Left cardiac atrium (tissue), 4 donors: ENCODE data around the gene CST8. TPM values are rescaled to one million over a fixed set of nuclear protein-coding genes. Genes with fewer than 3 reads are reported as not detected.
"Not testable (repeated sequence)": the region's sequence is repeated elsewhere in the genome, so short reads cannot be mapped to it uniquely, and the experiment has no call there.

Source experiments
- ATAC-seq, 2 donors: fragments of 200-7000 bp; cut with Tn5 transposase; one replicate each; pipeline ENCODE4 v1.9.1; 2020; ENCODE audit warnings: mild to moderate bottlenecking in 2 of 2, moderate library complexity in 2 of 2
- DNase-seq: peaks from one replicate; pipeline ENCODE4 v3.0.0-alpha.2; 2020
- intact Hi-C, 2 donors: fragments of 100-400 bp; cut with DNase I; formaldehyde crosslinking; loops; one replicate each; pipeline versions ENCODE4 v1.14.1 to v1.15.1; 2022 to 2023
- total RNA-seq, 2 donors: library from RNA; stranded (reverse); fragmentation: NEBNext Ultra II Directional; extraction: Animal tissue kit (Norgen Biotek cat#: 25700); gene quantifications; one replicate each; pipeline ENCODE4 v1.2.1, GENCODE V29; 2021
- donor health status: DM: no; HTN: yes; CAD: no.
- donor health status: DM: no; HTN: yes; CAD: no; lungs with severe emphysema.
- donor health status: DM: yes; HTN: yes; CAD: no.
- donor health status: Dilated cardiomyopathy.

The CST8 gene
- total RNA-seq, 2 donors from 2014 or later: not detected

DNA sequence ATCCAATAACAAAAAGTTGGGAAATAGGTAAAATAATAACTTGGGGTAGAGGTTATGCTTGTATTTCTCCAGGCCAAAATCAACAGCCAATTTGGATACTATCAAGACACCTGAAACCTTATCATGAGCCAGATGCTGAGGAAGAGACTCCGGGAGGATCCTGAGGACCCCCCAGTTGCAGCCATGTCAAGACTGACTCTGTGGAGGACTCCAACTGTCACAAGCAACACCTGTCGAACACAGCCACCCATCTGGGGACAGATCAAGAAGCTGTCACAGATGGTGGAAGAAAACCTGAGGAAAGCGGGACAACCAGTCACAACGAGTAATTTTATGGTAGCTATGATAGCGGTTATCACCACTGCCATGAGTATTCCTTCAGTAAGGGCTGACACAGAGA lies 18.6 kb upstream of the CST8 start:
- intact Hi-C loops, ATAC-seq, DNase-seq: not testable (repeated sequence)

DNA sequence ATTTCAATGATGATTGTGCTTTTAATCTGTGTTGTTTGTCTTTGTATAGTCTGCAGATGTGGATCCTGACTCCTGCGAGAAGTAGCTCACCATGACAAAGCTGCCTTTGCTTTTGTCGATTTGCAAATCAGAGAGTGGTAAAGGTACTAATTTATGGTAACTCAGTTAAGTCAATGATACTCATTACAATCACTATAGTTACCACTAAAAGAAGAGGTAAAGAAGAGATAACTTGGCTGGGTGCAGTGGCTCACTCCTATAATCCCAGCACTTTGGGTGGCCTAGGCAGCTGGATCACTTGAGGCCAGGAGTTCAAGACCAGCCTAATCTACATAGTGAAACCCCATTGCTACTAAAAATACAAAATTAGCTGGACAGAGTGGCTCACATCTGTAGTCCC lies 17.6 kb upstream of the CST8 start:
- DNase-seq, intact Hi-C loops, ATAC-seq: not testable (repeated sequence)

DNA sequence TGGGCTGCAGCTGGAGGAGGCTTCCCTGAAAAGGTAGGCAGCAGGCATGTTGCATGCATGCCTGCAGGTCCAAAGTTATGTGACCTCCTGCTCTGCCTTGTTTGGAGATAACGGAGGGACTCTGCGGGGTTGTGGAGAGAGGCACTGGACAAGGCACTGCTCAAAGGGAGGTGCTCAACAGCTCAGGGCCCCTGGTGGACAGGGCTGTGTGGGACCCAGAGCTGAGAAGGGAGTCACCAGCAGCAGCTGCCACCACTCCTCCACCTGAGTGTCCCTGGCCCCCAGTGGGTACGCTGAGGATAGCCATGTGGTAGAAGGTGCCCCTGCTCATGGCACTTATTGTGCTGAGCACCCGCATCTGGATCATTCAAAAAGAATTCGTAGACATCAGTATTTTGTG lies 15.5 kb upstream of the CST8 start:
- intact Hi-C loops: no loop called here
- ATAC-seq: no peak

DNA sequence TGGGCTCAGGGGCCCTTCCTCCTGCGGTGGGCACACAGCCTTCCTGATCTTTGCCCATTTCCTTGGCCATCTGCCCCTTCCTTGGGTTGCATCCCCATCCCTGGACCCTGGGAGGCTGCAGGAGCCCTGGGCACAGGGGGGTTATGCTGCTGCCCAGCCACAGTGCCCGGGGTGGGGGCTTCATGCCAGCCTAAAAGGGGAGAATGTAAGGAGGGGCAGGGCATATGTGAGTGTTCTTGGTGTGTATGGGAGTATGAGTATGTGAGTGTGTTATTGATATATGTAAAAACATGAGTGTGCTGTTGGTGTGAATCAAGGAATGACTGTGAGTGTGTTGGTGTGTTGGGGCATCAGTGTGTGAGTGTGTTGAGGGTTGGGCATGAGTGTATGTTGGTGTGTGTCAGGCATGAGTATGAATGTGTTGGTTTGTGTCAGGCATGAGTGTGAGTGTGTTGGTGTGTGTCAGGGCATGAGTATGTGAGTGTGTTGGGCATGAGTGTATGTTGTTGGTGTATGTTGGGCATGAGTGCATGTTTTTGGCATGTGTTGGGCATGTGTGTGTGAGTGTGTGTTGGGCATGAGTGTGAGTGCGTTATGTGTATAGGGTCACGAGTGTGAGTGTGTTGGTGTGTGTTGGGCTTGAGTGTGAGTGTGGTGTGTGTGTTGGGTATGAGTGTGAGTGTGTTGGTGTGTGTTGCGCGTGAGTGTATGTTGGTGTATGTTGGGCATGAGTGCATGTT lies 14.7 kb upstream of the CST8 start:
- intact Hi-C loops: no loop called here
- ATAC-seq (no peak), DNase-seq (no peak)

More for the DNA sequence above, 15.5 kb upstream of the CST8 start:
- DNase-seq: no peak

DNA sequence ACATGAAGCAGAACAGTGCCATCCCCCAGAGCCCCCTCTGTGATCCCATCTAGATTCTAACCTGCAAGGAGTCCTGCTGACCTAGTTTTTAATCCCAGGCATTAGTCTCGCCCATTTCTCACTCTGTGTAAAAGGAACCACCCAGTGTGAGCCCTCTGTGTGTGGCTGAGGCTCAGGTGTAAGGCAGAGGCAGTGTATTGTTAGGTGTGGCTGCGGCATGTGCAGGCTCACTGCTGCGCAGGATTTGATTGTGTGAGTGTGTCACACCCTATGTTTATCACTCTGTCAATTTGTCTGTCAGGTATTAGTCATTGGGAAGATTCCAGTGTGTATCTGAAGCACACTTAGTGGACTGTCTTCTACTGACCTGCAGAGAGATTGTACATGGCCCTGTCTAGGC lies 13.7 kb upstream of the CST8 start:
- DNase-seq (no peak), ATAC-seq (no peak)
- intact Hi-C loops: no loop called here

DNA sequence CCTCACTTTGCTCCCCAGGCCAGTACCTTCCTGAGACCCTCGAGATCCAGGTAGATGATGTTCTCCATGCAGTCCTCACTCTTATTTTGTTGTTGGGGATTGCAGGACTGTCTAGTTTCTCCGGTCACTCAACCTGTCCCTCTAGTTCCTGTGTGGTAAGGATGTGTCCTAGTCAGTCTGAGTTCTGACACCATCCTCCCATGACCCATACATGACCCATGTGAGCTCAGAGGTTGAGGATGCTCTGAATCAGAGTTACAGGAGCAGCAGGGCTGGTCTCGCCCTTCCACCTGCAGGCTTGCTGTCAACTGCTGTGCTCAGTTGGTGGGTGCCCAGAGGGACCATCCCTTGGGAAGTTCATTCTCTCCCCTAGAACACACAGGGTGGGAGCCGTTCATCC lies 11.9 kb upstream of the CST8 start:
- ATAC-seq (no peak), DNase-seq (no peak)
- intact Hi-C loops: no loop called here

DNA sequence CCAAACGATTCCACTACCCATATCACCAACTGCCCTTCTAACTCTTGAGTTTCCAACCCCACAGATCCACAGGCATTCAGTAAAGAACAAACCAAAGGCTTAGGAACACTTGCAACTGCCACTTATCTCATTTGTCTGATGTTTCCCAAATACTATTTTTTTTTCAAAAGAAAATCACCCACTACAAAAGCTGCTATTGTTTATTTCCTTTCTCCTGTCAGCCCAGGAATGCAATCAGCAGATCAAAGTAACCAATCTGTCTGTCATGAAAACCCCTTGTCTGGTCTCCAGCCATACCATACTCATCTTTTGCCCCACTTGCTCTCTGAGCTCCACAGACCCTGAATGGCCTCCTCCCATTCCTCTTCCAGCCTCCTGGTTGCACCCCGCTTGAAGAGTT lies 8.8 kb upstream of the CST8 start:
- ATAC-seq (no peak), DNase-seq (no peak)
- intact Hi-C loops: no loop called here

DNA sequence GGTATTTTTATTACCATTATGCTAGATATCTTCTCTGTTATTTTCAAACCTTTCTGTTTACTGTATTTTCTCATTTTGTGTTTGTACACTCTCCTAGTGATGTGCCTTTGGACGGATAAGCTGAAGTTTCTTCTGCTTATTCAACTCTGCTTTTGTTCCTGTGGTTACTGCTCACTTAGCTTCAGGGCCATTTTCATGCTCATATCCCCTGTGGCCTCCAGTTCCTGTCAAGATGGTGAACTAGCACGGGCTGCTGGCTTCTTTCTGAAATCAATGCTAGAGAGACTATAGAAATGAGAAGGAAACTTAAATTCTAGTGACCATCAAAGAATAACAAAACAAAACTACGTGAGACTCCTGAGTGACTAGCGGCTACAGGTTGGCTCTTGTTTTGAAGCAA lies 6.8 kb upstream of the CST8 start:
- ATAC-seq: no peak
- no peak for DNase-seq
- intact Hi-C loops: no loop called here

DNA sequence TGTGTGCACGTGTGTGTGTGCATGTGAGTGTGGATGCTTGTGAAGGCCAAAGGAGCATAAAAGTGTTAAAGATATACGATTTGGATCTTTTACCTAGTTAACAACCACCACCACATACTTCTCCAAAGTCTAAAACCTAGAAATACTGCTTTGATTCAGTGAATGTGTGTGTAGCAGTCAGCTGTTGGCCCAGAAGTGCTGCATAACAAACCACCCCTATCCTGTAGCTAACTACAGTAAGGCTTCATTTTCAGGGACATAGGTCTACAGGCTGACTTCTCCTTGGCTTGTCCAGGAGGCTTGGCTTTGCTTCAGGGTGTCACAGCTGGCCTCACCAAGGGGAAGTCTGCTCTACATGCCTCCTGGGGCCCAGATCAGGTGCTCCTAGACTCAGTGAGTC lies 2.4 kb upstream of the CST8 start:
- DNase-seq: no peak
- no peak for ATAC-seq
- intact Hi-C loops: no loop called here

DNA sequence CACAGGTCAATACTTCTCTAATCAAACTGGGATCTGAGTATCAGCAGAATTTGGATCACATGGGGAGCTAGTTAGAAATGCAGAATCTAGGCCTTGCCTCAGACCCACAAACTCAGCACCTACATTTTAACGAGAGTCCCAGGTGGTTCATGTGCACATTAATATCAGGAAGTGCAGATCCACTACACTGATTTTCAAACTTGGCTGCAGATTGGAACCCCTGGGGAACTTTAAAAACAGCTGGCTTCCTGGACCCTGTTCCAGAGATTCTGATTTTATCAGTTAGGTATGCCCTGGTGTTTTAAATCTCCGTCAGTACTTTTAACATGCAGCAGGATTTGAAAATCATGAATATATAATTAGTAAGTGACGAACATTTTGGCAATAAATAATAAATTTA lies 1.9 kb upstream of the CST8 start:
- no peak for DNase-seq
- ATAC-seq: no peak
- intact Hi-C loops: no loop called here

DNA sequence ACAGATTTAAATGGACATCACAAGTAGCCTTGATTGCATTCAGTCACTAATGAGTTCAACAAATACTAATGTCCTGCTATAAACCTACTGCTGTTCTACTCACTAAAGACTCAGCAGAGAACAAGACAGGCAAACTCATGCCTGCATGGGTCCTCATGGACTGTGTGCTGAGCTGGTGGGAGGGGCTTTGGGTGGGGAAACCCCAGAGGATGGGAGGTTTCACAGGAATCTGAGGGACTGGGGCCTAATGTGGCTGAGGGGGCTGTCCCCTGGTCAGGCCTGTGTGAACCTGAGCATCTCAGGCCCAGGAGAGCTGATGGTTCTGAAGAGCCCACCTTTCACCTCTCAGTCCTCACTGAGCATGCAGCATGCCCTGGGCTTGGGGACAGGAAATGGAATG lies 1.4 kb downstream of the CST8 start:
- ATAC-seq: no peak
- intact Hi-C loops: no loop called here
- DNase-seq: no peak

DNA sequence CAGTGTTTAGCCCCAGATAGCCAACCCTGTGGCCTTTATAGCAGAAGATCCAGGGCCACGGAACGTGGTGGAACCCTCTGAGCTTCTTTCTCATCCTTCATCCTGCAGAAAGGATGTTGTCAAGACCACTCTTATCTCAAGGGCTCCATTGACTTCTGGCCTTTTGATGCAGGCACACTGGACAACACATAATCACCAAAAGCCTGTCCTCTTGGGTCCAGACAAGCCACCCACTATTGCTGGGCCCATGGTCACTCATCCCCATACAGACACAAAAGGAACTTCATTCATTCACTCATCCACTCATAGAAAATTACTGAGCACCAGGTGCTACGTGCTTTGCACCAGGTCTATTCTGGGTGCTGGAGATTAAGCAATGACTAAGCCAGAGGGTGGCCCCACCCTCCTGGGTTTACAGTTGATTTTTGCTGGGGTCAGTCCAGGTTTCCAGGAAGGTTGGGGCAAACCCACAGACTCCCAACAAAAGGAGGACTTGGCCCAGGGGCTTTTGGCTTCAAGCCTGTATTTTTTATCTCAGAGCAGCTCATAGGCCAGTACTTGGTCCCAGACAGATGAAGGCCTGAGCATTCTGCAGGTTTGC lies 2.4 kb downstream of the CST8 start:
- no peak for DNase-seq
- ATAC-seq: no peak
- intact Hi-C loops: no loop called here

DNA sequence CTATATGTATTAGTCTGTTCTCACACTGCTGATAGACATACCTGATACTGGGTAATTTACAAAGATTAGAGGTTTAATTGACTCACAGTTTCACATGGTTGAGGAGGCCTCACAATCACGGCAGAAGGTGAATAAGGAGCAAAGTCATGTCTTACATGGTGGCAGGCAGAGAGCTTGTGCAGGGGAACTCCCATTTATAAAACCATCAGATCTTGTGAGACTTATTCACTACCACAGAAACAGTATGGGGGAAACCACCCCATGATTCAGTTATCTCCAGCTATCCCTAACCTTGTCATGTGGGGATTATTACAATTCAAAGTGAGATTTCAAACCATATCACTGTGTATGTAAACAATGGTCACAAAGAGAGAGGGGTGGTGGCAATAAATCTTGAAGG lies 6.6 kb downstream of the CST8 start:
- intact Hi-C loops: no loop called here
- ATAC-seq (no peak), DNase-seq (no peak)

DNA sequence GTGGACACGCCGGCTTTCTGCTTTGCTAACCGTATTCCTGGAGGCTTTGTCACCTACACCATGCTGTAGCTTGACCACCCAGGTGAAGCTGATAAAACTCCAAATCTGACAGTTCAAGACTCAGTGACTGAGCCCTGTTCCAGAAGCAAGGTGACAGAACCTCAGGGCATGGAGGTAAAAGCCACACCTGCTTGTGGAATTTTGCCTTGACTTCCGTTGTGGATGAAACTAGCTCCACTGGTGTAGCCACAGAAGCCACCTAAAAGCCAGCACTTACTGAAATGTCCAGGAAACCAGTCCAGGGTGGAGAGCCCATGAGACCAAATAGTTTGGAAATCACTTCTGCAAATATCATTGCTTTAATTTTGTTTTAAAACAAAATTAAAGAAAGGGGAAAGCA lies 11.0 kb downstream of the CST8 start:
- intact Hi-C loops: no loop called here
- no peak for DNase-seq
- ATAC-seq: no peak

DNA sequence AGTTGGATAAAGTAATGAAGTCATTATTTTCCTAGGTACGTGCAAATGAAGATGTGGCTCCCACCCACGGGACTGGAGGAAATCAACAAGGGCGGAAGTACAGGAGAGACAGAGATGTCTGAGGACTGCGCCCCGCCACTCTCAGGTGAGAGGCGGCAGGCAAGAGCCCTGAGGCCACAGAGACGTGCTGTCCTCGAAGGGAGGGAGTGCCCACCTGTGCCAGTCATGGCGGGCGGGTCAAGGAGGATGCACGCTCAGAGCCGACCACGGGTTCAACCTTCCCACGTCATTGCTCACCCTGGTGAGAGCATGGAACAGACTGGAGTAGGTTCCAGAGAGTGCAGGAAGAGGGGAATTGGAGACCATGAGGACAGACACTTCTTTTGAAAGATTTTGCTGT lies 12.7 kb downstream of the CST8 start:
- no peak for ATAC-seq
- no peak for DNase-seq
- intact Hi-C loops: no loop called here

DNA sequence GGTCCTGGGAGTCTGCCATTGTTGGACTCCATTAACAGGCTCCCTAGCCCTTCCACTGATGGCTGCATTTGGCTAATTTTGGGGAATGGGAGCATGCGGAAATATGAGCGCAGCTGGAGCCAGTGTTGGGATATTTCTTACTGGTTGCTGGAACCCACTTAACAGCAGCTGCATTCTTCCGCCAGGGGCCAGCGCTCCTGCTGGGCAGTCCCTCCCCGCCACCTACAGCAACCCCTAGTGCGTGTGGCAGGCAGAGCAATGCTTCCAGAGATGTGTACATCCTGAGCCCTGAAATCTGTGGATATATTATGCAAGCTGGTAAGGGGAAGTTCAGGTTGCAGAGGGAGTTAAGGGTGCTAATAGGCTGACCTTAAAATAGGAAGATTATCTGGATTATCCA lies 16.4 kb downstream of the CST8 start:
- intact Hi-C loops: no loop called here
- DNase-seq (no peak), ATAC-seq (no peak)

DNA sequence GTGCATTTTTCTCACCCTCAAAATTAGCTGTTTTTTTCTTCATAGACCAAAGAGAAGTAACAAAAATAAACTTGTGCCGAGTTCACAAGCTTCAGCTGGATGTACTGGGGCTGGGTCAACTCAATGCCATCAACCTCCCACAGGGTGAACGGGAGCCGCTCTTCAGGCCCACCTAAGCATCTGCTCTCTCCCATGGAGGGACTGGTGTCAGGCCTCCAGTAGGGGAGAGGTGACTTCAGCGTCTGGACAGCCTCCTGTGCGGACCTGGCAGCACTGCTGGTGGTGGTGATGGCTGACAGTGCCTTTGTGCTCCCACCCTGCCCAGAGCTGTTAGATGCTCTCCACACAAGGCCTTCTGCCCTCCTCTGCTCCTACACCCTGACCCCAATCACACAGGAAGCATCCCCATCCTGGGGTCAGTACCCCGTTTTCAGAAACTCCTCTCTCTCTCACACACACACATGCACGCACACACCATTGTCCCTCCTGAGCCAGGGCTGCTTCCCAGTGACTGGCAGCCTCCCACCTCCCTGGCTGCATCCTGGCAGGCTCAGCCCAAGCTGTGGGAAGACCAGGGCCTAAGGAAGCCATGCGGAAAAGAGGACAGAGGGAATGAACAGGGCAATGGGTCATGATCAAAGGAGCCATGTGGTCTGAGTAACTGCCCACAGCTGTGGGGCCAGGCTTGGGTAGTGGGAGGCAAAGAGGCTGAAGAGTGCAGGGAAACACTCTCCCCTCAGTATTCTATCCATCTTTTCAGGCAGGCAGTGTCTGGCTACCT lies 17.7 kb downstream of the CST8 start:
- DNase-seq: no peak
- intact Hi-C loops: no loop called here

DNA sequence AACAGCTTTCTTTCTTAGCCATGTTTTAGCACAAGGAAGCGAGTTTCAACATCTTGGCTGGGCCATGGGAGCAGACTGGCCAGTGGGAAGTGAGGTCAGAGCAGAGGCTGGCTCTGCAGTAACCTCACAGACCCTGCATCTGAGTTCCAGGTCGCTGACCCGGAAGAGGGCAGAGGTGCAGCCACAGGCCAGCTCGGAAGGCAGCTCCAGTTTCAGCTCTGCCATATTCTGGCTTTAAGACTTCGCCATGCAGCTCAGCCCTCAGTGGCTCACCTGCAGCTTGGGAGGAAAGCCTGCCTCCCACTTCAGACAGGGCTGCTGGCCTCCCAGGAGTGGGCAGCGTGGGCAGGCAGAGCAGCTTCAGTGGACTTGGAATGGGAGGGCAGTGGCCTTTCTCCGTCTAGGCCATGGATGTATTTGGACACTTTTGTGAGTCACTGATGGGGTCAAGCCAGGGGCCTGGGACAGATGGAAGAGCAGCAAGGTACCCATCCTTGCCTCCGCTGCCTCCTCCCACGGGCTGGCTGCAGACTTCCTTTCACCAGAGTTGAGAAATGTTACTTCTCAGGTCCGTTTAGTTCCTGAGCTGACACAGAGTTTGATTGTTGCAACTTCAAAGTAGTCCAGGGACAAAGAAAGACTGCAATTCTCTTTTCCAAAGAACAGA lies 18.5 kb downstream of the CST8 start:
- no peak for DNase-seq
- intact Hi-C loops: no loop called here
- no peak for ATAC-seq

More for the DNA sequence above, 17.7 kb downstream of the CST8 start:
- ATAC-seq: no peak

DNA sequence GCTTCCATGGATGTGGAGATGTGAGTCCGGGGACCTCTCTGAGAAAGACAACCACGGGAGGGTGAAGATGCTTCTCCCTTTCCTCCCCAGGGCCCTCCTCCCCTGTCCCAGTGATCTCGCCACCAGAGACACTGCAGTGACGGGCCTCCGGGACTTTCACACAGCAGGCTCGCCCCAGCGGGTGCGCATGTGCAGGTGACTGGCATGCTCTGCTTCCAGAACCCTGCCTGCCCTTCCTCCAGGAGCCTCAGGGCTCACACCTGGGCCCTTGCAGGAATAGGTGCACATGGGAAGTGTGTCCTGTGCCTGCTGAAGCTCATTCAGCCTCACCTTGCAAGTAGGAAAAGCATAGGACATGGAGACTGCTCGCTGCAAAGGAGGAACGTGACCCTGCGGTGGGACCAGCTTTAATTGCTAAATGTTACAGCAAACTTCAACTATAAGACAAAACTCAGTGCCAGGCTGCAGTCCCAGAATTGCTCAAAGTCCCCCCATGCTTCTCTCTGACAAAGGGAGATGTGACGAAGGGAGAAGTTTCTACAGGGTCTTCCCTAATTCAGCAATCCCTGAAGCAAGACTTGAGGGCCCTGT lies 19.2 kb downstream of the CST8 start:
- intact Hi-C loops: no loop called here
- ATAC-seq (no peak), DNase-seq (no peak)

DNA sequence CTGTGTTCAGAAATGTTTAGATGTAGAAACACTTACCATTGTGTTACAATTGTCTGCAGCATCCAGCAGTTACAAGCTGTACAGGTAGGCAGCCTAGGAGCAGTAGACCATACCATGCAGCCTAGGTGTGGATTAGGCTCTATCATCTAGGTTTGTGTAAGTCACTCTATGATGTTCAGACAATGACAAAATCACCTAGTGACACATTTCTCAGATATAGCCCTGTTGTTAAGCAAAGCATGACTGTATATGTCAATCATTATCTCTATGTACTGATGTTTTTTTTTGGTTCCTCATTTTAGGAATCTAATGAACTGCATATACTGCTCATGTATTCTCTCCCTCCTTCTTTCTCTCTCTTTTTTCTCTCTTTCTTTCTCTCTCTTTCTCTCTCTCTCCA lies 22.2 kb downstream of the CST8 start:
- intact Hi-C loops: no loop called here

More for the DNA sequence above, 22.2 kb downstream of the CST8 start:
- no peak for DNase-seq
- ATAC-seq: no peak
